Lower lobe of right lung (tissue), 2 donors: ENCODE measurements around the gene UPB1. TPM values are rescaled to one million over a fixed set of nuclear protein-coding genes. Genes with fewer than 3 reads are reported as not detected.
"Not testable (repeated sequence)": the region's sequence is repeated elsewhere in the genome, so short reads cannot be mapped to it uniquely, and the experiment has no call there.

ENCODE experiments used
- ATAC-seq, 2 donors: fragments of 200-7000 bp; cut with Tn5 transposase; one replicate each; pipeline ENCODE4 v1.9.1; 2020 to 2022; ENCODE audit warnings: mild to moderate bottlenecking in 2 of 2, moderate library complexity in 2 of 2
- DNase-seq: peaks from one replicate; pipeline ENCODE4 v3.0.0-alpha.2; 2020
- H3K27ac ChIP-seq: fragments of 200-600 bp; one replicate; pipeline ENCODE4 v1.8.0; 2022
- H3K27me3 ChIP-seq: fragments of 200-600 bp; one replicate; pipeline ENCODE4 v1.8.0; 2022; ENCODE audit warnings: low read depth
- H3K36me3 ChIP-seq: fragments of 200-600 bp; one replicate; pipeline ENCODE4 v1.8.0; 2022; ENCODE audit warnings: mild to moderate bottlenecking
- H3K4me1 ChIP-seq: fragments of 200-600 bp; one replicate; pipeline ENCODE4 v1.8.0; 2022
- H3K4me3 ChIP-seq: fragments of 200-600 bp; one replicate; pipeline ENCODE4 v1.8.0; 2022; ENCODE audit warnings: mild to moderate bottlenecking
- H3K9me3 ChIP-seq: fragments of 200-600 bp; one replicate; pipeline ENCODE4 v1.8.0; 2022
- CTCF ChIP-seq: fragments of 200-600 bp; IDR thresholded peaks from one replicate; pipeline ENCODE4 v1.8.0; 2022; ENCODE audit warnings: antibody characterized with exemption, mild to moderate bottlenecking
- intact Hi-C: fragments of 100-400 bp; cut with DNase I; formaldehyde crosslinking; loops from one replicate; pipeline ENCODE4 v1.11.0; 2022
- total RNA-seq: library from RNA; stranded (reverse); fragmentation: NEBNext Ultra II Directional; extraction: Animal tissue kit (Norgen Biotek cat#: 25700); gene quantifications from one replicate; pipeline ENCODE4 v1.2.1, GENCODE V29; 2021
- donor health status: DM: no; HTN: yes; CAD: no; lungs with severe emphysema.

UPB1 gene
- total RNA-seq, 1 donor from 2014 or later: 1.2 TPM

DNA sequence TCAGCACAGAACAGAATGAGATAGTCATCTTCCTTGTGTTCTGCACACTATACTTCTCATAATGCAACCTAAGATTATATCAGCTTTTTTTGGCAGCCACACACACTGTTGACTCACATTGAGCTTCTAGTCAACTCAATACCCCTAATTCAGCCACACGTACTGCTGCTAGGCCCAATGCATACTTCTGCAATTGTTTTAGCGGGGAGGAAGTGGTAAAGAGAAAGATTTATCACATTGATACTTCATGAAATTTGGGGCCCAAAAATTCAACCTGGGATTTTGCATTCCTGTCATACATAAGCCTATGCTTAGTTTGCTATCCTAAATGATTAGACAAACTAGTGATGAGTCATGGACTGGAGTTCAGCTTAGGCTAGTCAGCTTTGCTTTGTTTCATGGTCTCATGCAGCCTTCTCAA, 8.6 kb upstream of the UPB1 start:
- H3K9me3 ChIP-seq: no peaks in the 10 kb centered on the region
- TF ChIP-seq CTCF: no peak
- H3K27ac ChIP-seq: no peak overlapping the region
- intact Hi-C loops: no loop called here
- H3K27me3 ChIP-seq: no peaks in the 10 kb centered on the region
- no peaks in the 10 kb centered on the region for H3K36me3 ChIP-seq
- ATAC-seq (no peak), DNase-seq (no peak)
- H3K4me3 ChIP-seq: no peak overlapping the region
- H3K4me1 ChIP-seq: peaks cover 19% of the 10 kb centered on the region

DNA sequence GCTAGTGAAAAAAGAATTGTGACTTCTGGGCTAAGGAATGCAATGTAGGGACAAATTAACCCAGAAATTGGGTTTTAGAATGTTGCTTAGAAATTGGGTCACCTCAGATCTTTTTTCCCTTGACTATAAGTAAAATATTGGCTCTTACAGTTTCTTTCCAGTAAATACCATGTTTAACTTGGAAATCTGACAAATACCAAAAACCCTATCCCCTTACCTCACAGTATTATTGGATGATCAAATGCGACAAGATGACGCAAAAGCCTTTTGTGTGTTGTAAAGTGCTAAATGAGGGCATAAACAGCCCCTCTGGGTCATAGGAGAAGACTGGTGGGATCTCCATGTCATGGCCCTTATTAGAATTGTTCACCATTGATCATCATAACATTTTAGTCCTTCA, 6.1 kb upstream of the UPB1 start:
- no peak for TF ChIP-seq CTCF
- Histone ChIP-seq H3K4me1 (peaks cover 1% of the 10 kb centered on the region), H3K27me3 (peaks cover 10% of the 10 kb centered on the region), H3K9me3 (no peaks in the 10 kb centered on the region), H3K27ac (no peak overlapping the region), H3K36me3 (no peaks in the 10 kb centered on the region), H3K4me3 (no peak overlapping the region)
- no peak for ATAC-seq
- no peak for DNase-seq
- intact Hi-C loops: no loop called here

DNA sequence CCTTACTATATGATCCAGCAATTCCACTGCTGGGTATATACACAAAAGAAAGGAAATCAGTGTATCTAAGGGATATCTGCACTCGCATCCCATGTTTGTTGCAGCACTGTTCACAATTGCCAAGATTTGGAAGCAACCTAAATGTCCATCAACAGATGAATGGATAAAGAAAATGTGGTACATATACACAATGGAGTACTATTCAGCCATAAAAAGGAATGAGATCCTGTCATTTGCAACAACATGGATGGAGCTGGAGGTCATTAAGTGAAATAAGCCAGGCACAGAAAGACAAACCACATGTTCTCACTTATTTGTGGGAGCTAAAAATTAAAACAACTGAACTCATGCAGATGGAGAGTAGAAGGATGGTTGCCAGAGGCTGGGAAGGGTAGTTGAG, 5.7 kb upstream of the UPB1 start:
- H3K36me3 ChIP-seq, H3K9me3 ChIP-seq, intact Hi-C loops, H3K4me1 ChIP-seq, DNase-seq, H3K27ac ChIP-seq, H3K4me3 ChIP-seq, ATAC-seq: not testable (repeated sequence)
- H3K27me3 ChIP-seq: peaks cover 14% of the 10 kb centered on the region

- Histone ChIP-seq H3K36me3 (no peaks in the 10 kb centered on the region), H3K9me3 (no peaks in the 10 kb centered on the region)
- intact Hi-C loops: no loop called here
These were observed 2.7 kb upstream of the UPB1 start for GRCh38 chr22:24492391-24492790.

GRCh38 chr22:24494167-24494527, 985 bp upstream of the UPB1 start:
- intact Hi-C loops: no loop called here
- no peaks in the 10 kb centered on the region for H3K36me3 ChIP-seq
- DNase-seq: no peak
- peaks cover 29% of the 10 kb centered on the region for H3K27me3 ChIP-seq
- peaks cover 13% of the 10 kb centered on the region for H3K4me1 ChIP-seq
- no peak for ATAC-seq
- H3K4me3 ChIP-seq: peak overlapping the region; percentile 35
- H3K9me3 ChIP-seq: no peaks in the 10 kb centered on the region
- no peak for TF ChIP-seq CTCF
- no peak overlapping the region for H3K27ac ChIP-seq

More at GRCh38 chr22:24492391-24492790, 2.7 kb upstream of the UPB1 start:
- H3K4me1 ChIP-seq: peaks cover 13% of the 10 kb centered on the region
- DNase-seq: no peak
- no peak for ATAC-seq
- H3K27me3 ChIP-seq: peaks cover 29% of the 10 kb centered on the region
- no peak overlapping the region for H3K27ac ChIP-seq
- H3K4me3 ChIP-seq: no peak overlapping the region
- no peak for TF ChIP-seq CTCF

- Histone ChIP-seq H3K27ac (no peak overlapping the region), H3K36me3 (no peaks in the 10 kb centered on the region), H3K9me3 (no peaks in the 10 kb centered on the region), H3K4me1 (peaks cover 13% of the 10 kb centered on the region), H3K27me3 (peaks cover 29% of the 10 kb centered on the region), H3K4me3 (no peak overlapping the region)
- TF ChIP-seq CTCF: no peak
- ATAC-seq (peak; percentile 25 to 26), DNase-seq (no peak)
- intact Hi-C loops: no loop called here
These were observed 188 bp downstream of the UPB1 start for GRCh38 chr22:24495365-24495675.
